ENCODE results near the gene ZNF547.

DNA sequence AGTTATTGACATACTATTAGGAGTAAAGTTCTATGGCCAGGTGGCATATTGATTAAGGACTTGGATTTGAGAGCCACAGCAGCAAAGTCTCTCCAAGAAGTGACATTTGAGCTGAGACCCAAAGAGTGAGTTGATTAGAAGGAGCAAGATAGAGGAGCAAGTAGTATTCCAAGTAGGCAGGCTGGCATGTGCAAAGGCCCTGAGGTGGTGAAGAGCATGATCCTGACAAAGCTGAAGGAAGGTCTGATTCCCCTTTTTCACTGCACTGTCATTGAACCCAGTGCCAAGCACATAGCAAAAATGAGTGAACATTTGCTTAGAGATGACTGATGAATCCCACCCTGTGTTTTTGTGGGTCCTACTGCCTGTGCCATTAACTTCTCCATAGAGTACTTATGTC lies 38.4 kb upstream of the ZNF547 start:
- TF ChIP-seq ZNF514 (tag by site-specific recombination; IDR thresholded peaks at IDR 0.05) (no peak), ZNF274 (IDR thresholded peaks at IDR 0.05; ENCODE audit: low read length) (no peak), ZNF274 (tag by site-specific recombination; IDR thresholded peaks at IDR 0.05; ENCODE audit: borderline replicate concordance) (no peak), KLF1 (tag by site-specific recombination; IDR thresholded peaks at IDR 0.05) (no peak), ZNF335 (tag by site-specific recombination; conservative IDR thresholded peaks at IDR 0.05) (no peak), TRIM28 (IDR thresholded peaks at IDR 0.05; ENCODE audit: borderline replicate concordance, low read length) (no peak)
- TF ChIP-seq, protein P1, sequence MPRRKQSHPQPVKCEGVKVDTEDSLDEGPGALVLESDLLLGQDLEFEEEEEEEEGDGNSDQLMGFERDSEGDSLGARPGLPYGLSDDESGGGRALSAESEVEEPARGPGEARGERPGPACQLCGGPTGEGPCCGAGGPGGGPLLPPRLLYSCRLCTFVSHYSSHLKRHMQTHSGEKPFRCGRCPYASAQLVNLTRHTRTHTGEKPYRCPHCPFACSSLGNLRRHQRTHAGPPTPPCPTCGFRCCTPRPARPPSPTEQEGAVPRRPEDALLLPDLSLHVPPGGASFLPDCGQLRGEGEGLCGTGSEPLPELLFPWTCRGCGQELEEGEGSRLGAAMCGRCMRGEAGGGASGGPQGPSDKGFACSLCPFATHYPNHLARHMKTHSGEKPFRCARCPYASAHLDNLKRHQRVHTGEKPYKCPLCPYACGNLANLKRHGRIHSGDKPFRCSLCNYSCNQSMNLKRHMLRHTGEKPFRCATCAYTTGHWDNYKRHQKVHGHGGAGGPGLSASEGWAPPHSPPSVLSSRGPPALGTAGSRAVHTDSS (tag by site-specific recombination; IDR thresholded peaks at IDR 0.05): no peak
- TF ChIP-seq, protein P2, sequence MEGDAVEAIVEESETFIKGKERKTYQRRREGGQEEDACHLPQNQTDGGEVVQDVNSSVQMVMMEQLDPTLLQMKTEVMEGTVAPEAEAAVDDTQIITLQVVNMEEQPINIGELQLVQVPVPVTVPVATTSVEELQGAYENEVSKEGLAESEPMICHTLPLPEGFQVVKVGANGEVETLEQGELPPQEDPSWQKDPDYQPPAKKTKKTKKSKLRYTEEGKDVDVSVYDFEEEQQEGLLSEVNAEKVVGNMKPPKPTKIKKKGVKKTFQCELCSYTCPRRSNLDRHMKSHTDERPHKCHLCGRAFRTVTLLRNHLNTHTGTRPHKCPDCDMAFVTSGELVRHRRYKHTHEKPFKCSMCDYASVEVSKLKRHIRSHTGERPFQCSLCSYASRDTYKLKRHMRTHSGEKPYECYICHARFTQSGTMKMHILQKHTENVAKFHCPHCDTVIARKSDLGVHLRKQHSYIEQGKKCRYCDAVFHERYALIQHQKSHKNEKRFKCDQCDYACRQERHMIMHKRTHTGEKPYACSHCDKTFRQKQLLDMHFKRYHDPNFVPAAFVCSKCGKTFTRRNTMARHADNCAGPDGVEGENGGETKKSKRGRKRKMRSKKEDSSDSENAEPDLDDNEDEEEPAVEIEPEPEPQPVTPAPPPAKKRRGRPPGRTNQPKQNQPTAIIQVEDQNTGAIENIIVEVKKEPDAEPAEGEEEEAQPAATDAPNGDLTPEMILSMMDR (tag by site-specific recombination; IDR thresholded peaks at IDR 0.05): no peak
- TF ChIP-seq, protein P3, sequence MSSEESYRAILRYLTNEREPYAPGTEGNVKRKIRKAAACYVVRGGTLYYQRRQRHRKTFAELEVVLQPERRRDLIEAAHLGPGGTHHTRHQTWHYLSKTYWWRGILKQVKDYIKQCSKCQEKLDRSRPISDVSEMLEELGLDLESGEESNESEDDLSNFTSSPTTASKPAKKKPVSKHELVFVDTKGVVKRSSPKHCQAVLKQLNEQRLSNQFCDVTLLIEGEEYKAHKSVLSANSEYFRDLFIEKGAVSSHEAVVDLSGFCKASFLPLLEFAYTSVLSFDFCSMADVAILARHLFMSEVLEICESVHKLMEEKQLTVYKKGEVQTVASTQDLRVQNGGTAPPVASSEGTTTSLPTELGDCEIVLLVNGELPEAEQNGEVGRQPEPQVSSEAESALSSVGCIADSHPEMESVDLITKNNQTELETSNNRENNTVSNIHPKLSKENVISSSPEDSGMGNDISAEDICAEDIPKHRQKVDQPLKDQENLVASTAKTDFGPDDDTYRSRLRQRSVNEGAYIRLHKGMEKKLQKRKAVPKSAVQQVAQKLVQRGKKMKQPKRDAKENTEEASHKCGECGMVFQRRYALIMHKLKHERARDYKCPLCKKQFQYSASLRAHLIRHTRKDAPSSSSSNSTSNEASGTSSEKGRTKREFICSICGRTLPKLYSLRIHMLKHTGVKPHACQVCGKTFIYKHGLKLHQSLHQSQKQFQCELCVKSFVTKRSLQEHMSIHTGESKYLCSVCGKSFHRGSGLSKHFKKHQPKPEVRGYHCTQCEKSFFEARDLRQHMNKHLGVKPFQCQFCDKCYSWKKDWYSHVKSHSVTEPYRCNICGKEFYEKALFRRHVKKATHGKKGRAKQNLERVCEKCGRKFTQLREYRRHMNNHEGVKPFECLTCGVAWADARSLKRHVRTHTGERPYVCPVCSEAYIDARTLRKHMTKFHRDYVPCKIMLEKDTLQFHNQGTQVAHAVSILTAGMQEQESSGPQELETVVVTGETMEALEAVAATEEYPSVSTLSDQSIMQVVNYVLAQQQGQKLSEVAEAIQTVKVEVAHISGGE (tag by site-specific recombination; conservative IDR thresholded peaks at IDR 0.05; ENCODE audit: low read depth): no peak
- TF ChIP-seq, protein P4, sequence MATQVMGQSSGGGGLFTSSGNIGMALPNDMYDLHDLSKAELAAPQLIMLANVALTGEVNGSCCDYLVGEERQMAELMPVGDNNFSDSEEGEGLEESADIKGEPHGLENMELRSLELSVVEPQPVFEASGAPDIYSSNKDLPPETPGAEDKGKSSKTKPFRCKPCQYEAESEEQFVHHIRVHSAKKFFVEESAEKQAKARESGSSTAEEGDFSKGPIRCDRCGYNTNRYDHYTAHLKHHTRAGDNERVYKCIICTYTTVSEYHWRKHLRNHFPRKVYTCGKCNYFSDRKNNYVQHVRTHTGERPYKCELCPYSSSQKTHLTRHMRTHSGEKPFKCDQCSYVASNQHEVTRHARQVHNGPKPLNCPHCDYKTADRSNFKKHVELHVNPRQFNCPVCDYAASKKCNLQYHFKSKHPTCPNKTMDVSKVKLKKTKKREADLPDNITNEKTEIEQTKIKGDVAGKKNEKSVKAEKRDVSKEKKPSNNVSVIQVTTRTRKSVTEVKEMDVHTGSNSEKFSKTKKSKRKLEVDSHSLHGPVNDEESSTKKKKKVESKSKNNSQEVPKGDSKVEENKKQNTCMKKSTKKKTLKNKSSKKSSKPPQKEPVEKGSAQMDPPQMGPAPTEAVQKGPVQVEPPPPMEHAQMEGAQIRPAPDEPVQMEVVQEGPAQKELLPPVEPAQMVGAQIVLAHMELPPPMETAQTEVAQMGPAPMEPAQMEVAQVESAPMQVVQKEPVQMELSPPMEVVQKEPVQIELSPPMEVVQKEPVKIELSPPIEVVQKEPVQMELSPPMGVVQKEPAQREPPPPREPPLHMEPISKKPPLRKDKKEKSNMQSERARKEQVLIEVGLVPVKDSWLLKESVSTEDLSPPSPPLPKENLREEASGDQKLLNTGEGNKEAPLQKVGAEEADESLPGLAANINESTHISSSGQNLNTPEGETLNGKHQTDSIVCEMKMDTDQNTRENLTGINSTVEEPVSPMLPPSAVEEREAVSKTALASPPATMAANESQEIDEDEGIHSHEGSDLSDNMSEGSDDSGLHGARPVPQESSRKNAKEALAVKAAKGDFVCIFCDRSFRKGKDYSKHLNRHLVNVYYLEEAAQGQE (tag by site-specific recombination; IDR thresholded peaks at IDR 0.05): no peak
- TF ChIP-seq, protein P5, sequence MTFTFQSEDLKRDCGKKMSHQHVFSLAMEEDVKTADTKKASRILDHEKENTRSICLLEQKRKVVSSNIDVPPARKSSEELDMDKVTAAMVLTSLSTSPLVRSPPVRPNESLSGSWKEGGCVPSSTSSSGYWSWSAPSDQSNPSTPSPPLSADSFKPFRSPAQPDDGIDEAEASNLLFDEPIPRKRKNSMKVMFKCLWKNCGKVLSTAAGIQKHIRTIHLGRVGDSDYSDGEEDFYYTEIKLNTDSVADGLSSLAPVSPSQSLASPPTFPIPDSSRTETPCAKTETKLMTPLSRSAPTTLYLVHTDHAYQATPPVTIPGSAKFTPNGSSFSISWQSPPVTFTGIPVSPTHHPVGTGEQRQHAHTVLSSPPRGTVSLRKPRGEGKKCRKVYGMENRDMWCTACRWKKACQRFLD (tag by site-specific recombination; IDR thresholded peaks at IDR 0.05): no peak

Measured in HEK293 (cell line).